Measurements from ENCODE around the gene ISOC1.

Gene ISOC1

DNA sequence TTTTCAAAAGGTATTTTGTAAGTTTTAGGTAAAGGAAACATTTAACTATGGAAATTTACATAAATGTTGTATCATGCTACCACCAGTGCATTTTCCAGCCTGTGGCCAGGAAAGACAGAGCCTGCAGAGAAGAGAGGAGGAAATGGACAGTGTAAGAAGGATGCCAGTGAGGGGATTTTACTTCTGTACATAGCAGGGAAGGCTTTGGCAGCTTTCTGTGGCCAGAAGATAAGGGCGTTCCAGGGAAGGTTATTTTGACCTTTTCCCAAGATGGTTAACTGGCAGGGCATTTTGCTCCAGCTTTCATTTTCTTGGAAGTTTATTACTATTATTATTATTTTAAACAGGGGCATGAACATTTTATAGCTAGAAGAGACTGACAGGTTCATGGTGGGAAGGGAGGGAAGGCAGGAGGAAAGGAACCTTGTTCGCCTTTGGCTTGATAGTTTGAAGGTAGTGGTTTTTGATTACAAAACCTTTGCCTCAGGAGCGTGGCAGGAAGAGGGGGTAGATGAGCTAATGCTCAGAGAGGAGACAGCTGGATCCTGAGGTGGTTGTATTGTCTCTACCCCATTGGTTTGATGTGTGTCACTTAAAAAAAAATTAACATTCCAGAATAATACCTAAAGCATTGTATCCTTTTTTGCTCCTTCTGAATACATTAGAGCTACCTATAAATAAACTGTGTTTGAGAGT lies 4.1 kb downstream of the ISOC1 start:
- no CpG with 5 or more reads among the region's 3 CpGs for WGBS, 2 donors (ENCODE audit: extremely low coverage in 2 of 2, insufficient read length in 2 of 2, insufficient replicate concordance in 1 of 2)
- peaks cover 3% of the 10 kb centered on the region for H3K79me1 ChIP-seq (ENCODE audit: low read depth, low read length)
- no peak overlapping the region for H3K14ac ChIP-seq (ENCODE audit: low read length)
- no peak overlapping the region for H3K27ac ChIP-seq (replicated peaks; ENCODE audit: low read length)
- no peak overlapping the region for H2BK15ac ChIP-seq (ENCODE audit: low read length)
- no peaks in the 10 kb centered on the region for H3K9me3 ChIP-seq (replicated peaks in 1 of 2; ENCODE audit: control insufficient read depth in 2 of 2, insufficient read depth in 1 of 2, low read depth in 1 of 2, low read length in 2 of 2)
- H3K4ac ChIP-seq (ENCODE audit: low read length), result no peak overlapping the region
- no peak overlapping the region for H2BK120ac ChIP-seq (ENCODE audit: low read depth, low read length)
- no peak overlapping the region for H2AFZ ChIP-seq (ENCODE audit: low read length)
- H4K91ac ChIP-seq (ENCODE audit: low read depth, low read length, poor library complexity), result no peak overlapping the region
- no peak overlapping the region for H2BK5ac ChIP-seq (ENCODE audit: low read length)
- H3K4me3 ChIP-seq (ENCODE audit: low read length in 2 of 2), result no peak overlapping the region
- H2BK12ac ChIP-seq (ENCODE audit: low read length), result no peak overlapping the region
- H3K4me1 ChIP-seq (ENCODE audit: control insufficient read depth in 2 of 2, insufficient read depth in 1 of 2, low read depth in 1 of 2, low read length in 2 of 2), result peaks cover 4 to 11% of the 10 kb centered on the region in 2 donors
- H4K8ac ChIP-seq (ENCODE audit: low read depth, low read length), result no peak overlapping the region
- H3K9ac ChIP-seq (ENCODE audit: low read depth, low read length, poor library complexity), result no peak overlapping the region
- H2AK5ac ChIP-seq (ENCODE audit: low read depth, low read length), result no peak overlapping the region
- no peak for DNase-seq (ENCODE audit: low spot score)
- no peak overlapping the region for H3K18ac ChIP-seq (ENCODE audit: low read length)
- H3K36me3 ChIP-seq (replicated peaks in 1 of 2; ENCODE audit: control insufficient read depth in 2 of 2, insufficient read depth in 2 of 2, low read length in 2 of 2), result peaks cover 0 to 3% of the 10 kb centered on the region in 2 donors
- no peak overlapping the region for H3K23ac ChIP-seq (ENCODE audit: low read depth, low read length, poor library complexity)
- H3K4me2 ChIP-seq (ENCODE audit: insufficient read depth, low read length, poor library complexity, severe bottlenecking), result no peak overlapping the region
- peaks cover 0 to 2% (median 0%) of the 10 kb centered on the region in 3 experiments for H3K27me3 ChIP-seq (ENCODE audit: control insufficient read depth in 3 of 3, insufficient read depth in 3 of 3, low read depth in 1 of 3, low read length in 3 of 3)

DNA sequence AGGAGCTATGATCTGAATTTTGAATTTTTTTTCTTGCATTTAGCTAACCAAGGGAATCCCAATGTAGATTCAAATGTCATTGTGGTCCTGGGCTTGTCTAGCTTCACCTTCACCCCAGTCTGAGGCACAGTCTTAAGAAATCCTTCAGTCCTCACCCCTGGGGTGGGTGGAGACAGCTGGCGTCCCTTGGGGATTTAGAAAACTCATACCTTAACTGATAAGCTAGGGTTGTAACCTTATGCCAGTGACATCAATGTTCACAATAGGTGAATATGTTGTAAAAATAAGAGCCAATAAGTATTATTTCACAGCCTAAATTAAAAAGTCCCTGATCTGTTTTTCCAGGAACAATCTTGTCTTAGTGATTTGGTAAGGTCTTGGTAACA lies 4.6 kb downstream of the ISOC1 start:
- no peak overlapping the region for H3K4me3 ChIP-seq (ENCODE audit: low read length in 2 of 2)
- no peak overlapping the region for H3K4ac ChIP-seq (ENCODE audit: low read length)
- peaks cover 0 to 3% of the 10 kb centered on the region in 2 donors for H3K36me3 ChIP-seq (replicated peaks in 1 of 2; ENCODE audit: control insufficient read depth in 2 of 2, insufficient read depth in 2 of 2, low read length in 2 of 2)
- no peak overlapping the region for H2BK12ac ChIP-seq (ENCODE audit: low read length)
- no peak overlapping the region for H2BK15ac ChIP-seq (ENCODE audit: low read length)
- H3K14ac ChIP-seq (ENCODE audit: low read length), result no peak overlapping the region
- WGBS, 2 donors (ENCODE audit: extremely low coverage in 2 of 2, insufficient read length in 2 of 2, insufficient replicate concordance in 1 of 2), result no CpG with 5 or more reads among the region's 1 CpG
- no peak overlapping the region for H3K4me2 ChIP-seq (ENCODE audit: insufficient read depth, low read length, poor library complexity, severe bottlenecking)
- no peak overlapping the region for H3K27ac ChIP-seq (replicated peaks; ENCODE audit: low read length)
- H3K4me1 ChIP-seq (ENCODE audit: control insufficient read depth in 2 of 2, insufficient read depth in 1 of 2, low read depth in 1 of 2, low read length in 2 of 2), result peaks cover 4 to 11% of the 10 kb centered on the region in 2 donors
- no peak overlapping the region for H2BK5ac ChIP-seq (ENCODE audit: low read length)
- no peak overlapping the region for H4K91ac ChIP-seq (ENCODE audit: low read depth, low read length, poor library complexity)
- H3K27me3 ChIP-seq (ENCODE audit: control insufficient read depth in 3 of 3, insufficient read depth in 3 of 3, low read depth in 1 of 3, low read length in 3 of 3), result no peaks in the 10 kb centered on the region
- H2AFZ ChIP-seq (ENCODE audit: low read length), result no peak overlapping the region
- H2BK120ac ChIP-seq (ENCODE audit: low read depth, low read length), result no peak overlapping the region
- no peaks in the 10 kb centered on the region for H3K9me3 ChIP-seq (replicated peaks in 1 of 2; ENCODE audit: control insufficient read depth in 2 of 2, insufficient read depth in 1 of 2, low read depth in 1 of 2, low read length in 2 of 2)
- H3K79me1 ChIP-seq (ENCODE audit: low read depth, low read length), result peaks cover 3% of the 10 kb centered on the region
- H2AK5ac ChIP-seq (ENCODE audit: low read depth, low read length), result no peak overlapping the region
- H3K23ac ChIP-seq (ENCODE audit: low read depth, low read length, poor library complexity), result no peak overlapping the region
- no peak overlapping the region for H3K9ac ChIP-seq (ENCODE audit: low read depth, low read length, poor library complexity)
- no peak overlapping the region for H3K18ac ChIP-seq (ENCODE audit: low read length)
- no peak for DNase-seq (ENCODE audit: low spot score)
- no peak overlapping the region for H4K8ac ChIP-seq (ENCODE audit: low read depth, low read length)

- Histone ChIP-seq H3K9ac (ENCODE audit: low read depth, low read length, poor library complexity) (no peak overlapping the region), H3K9me3 (replicated peaks in 1 of 2; ENCODE audit: control insufficient read depth in 2 of 2, insufficient read depth in 1 of 2, low read depth in 1 of 2, low read length in 2 of 2) (no peaks in the 10 kb centered on the region), H3K4ac (ENCODE audit: low read length) (no peak overlapping the region), H2BK5ac (ENCODE audit: low read length) (no peak overlapping the region), H2BK12ac (ENCODE audit: low read length) (no peak overlapping the region), H3K18ac (ENCODE audit: low read length) (no peak overlapping the region), H3K79me1 (ENCODE audit: low read depth, low read length) (no peaks in the 10 kb centered on the region), H3K4me1 (ENCODE audit: control insufficient read depth in 2 of 2, insufficient read depth in 1 of 2, low read depth in 1 of 2, low read length in 2 of 2) (peaks cover 0 to 1% of the 10 kb centered on the region in 2 donors), H2AK5ac (ENCODE audit: low read depth, low read length) (no peak overlapping the region), H3K4me2 (ENCODE audit: insufficient read depth, low read length, poor library complexity, severe bottlenecking) (no peak overlapping the region), H2BK15ac (ENCODE audit: low read length) (no peak overlapping the region), H4K8ac (ENCODE audit: low read depth, low read length) (no peak overlapping the region), H3K27ac (replicated peaks; ENCODE audit: low read length) (no peak overlapping the region), H4K91ac (ENCODE audit: low read depth, low read length, poor library complexity) (no peak overlapping the region), H3K27me3 (ENCODE audit: control insufficient read depth in 3 of 3, insufficient read depth in 3 of 3, low read depth in 1 of 3, low read length in 3 of 3) (no peaks in the 10 kb centered on the region), H2AFZ (ENCODE audit: low read length) (no peak overlapping the region), H2BK120ac (ENCODE audit: low read depth, low read length) (no peak overlapping the region), H3K4me3 (ENCODE audit: low read length in 2 of 2) (no peak overlapping the region), H3K14ac (ENCODE audit: low read length) (no peak overlapping the region), H3K23ac (ENCODE audit: low read depth, low read length, poor library complexity) (no peak overlapping the region), H3K36me3 (replicated peaks in 1 of 2; ENCODE audit: control insufficient read depth in 2 of 2, insufficient read depth in 2 of 2, low read length in 2 of 2) (peaks cover 0 to 19% of the 10 kb centered on the region in 2 donors)
- no CpG with 5 or more reads among the region's 2 CpGs for WGBS, 2 donors (ENCODE audit: extremely low coverage in 2 of 2, insufficient read length in 2 of 2, insufficient replicate concordance in 1 of 2)
- DNase-seq (ENCODE audit: low spot score), result no peak
Measured at GRCh38 chr5:129101794-129102193, 7.2 kb downstream of the ISOC1 start.

GRCh38 chr5:129103397-129103796 lies 8.8 kb downstream of the ISOC1 start:
- H2AK5ac ChIP-seq (ENCODE audit: low read depth, low read length), result no peak overlapping the region
- H3K9ac ChIP-seq (ENCODE audit: low read depth, low read length, poor library complexity), result no peak overlapping the region
- H3K4me2 ChIP-seq (ENCODE audit: insufficient read depth, low read length, poor library complexity, severe bottlenecking), result no peak overlapping the region
- no peak overlapping the region for H2BK15ac ChIP-seq (ENCODE audit: low read length)
- DNase-seq (ENCODE audit: low spot score), result no peak
- peaks cover 3 to 27% of the 10 kb centered on the region in 2 donors for H3K36me3 ChIP-seq (replicated peaks in 1 of 2; ENCODE audit: control insufficient read depth in 2 of 2, insufficient read depth in 2 of 2, low read length in 2 of 2)
- no peak overlapping the region for H2BK120ac ChIP-seq (ENCODE audit: low read depth, low read length)
- no peaks in the 10 kb centered on the region for H3K79me1 ChIP-seq (ENCODE audit: low read depth, low read length)
- H3K14ac ChIP-seq (ENCODE audit: low read length), result no peak overlapping the region
- H2AFZ ChIP-seq (ENCODE audit: low read length), result no peak overlapping the region
- H4K91ac ChIP-seq (ENCODE audit: low read depth, low read length, poor library complexity), result no peak overlapping the region
- no peak overlapping the region for H3K18ac ChIP-seq (ENCODE audit: low read length)
- no peak overlapping the region for H2BK12ac ChIP-seq (ENCODE audit: low read length)
- no peak overlapping the region for H3K4me3 ChIP-seq (ENCODE audit: low read length in 2 of 2)
- H3K4me1 ChIP-seq (ENCODE audit: control insufficient read depth in 2 of 2, insufficient read depth in 1 of 2, low read depth in 1 of 2, low read length in 2 of 2), result peaks cover 0 to 1% of the 10 kb centered on the region in 2 donors
- no peak overlapping the region for H4K8ac ChIP-seq (ENCODE audit: low read depth, low read length)
- no peak overlapping the region for H3K27ac ChIP-seq (replicated peaks; ENCODE audit: low read length)
- no peaks in the 10 kb centered on the region for H3K27me3 ChIP-seq (ENCODE audit: control insufficient read depth in 3 of 3, insufficient read depth in 3 of 3, low read depth in 1 of 3, low read length in 3 of 3)
- H2BK5ac ChIP-seq (ENCODE audit: low read length), result no peak overlapping the region
- no peak overlapping the region for H3K4ac ChIP-seq (ENCODE audit: low read length)
- no peaks in the 10 kb centered on the region for H3K9me3 ChIP-seq (replicated peaks in 1 of 2; ENCODE audit: control insufficient read depth in 2 of 2, insufficient read depth in 1 of 2, low read depth in 1 of 2, low read length in 2 of 2)
- H3K23ac ChIP-seq (ENCODE audit: low read depth, low read length, poor library complexity), result no peak overlapping the region

Measured in neuronal stem cell (in vitro differentiated cells).